K562 (cell line): Measurements from ENCODE around the gene PBRM1. TPM values are rescaled to one million over a fixed set of nuclear protein-coding genes. Genes with fewer than 3 reads are reported as not detected.

Experiments
- EGR1 ChIP-seq: fragments of 450-650 bp; conservative IDR thresholded peaks from 2 replicates; pipeline ENCODE4 v1.6.1; 2017; ENCODE audit warnings: mild to moderate bottlenecking
- EP400 ChIP-seq: fragments of 450-650 bp; IDR thresholded peaks from 2 replicates; pipeline ENCODE4 v1.6.1; 2017; ENCODE audit warnings: antibody characterized with exemption, mild to moderate bottlenecking, moderate library complexity
- GATAD2B ChIP-seq: fragments of 450-650 bp; IDR thresholded peaks from 2 replicates; pipeline ENCODE4 v1.6.1; 2017; ENCODE audit warnings: mild to moderate bottlenecking, borderline replicate concordance
- HDAC3 ChIP-seq: fragments of 450-650 bp; IDR thresholded peaks from 2 replicates; pipeline ENCODE4 v1.6.1; 2018; ENCODE audit warnings: borderline replicate concordance, mild to moderate bottlenecking, moderate library complexity; ENCODE audit not compliant: partially characterized antibody
- HNRNPK ChIP-seq: fragments of 200-400 bp; formaldehyde crosslinking; IDR thresholded peaks from one replicate; pipeline ENCODE4 v1.6.1; 2018; ENCODE audit warnings: mild to moderate bottlenecking, low read depth, low read length; ENCODE audit not compliant: poor library complexity, severe bottlenecking
- IRF2 ChIP-seq: sonication (generic); formaldehyde crosslinking; IDR thresholded peaks from 2 replicates; pipeline ENCODE4 v1.8.1; 2022; ENCODE audit warnings: mild to moderate bottlenecking, missing genetic modification reagents
- KDM5B ChIP-seq: fragments of 200-600 bp; sonication (generic); IDR thresholded peaks from 2 replicates; pipeline ENCODE4 v1.6.1; 2012; ENCODE audit warnings: low read depth, mild to moderate bottlenecking, moderate library complexity, low read length, control low read depth, inconsistent platforms; ENCODE audit not compliant: insufficient replicate concordance
- KLF1 ChIP-seq: fragments of 450-650 bp; IDR thresholded peaks from 2 replicates; pipeline ENCODE4 v1.6.1; 2016; ENCODE audit warnings: missing genetic modification characterization, missing compliant biosample characterization
- KLF16 ChIP-seq: IDR thresholded peaks from 2 replicates; pipeline ENCODE4 v1.6.1; 2016; ENCODE audit warnings: antibody characterized with exemption
- TCF7 ChIP-seq: sonication (generic); IDR thresholded peaks from 2 replicates; pipeline ENCODE4 v1.6.1; 2016; ENCODE audit warnings: antibody characterized with exemption, borderline replicate concordance
- XRCC4 ChIP-seq: IDR thresholded peaks from one replicate; pipeline ENCODE4 v1.6.1; 2011; ENCODE audit not compliant: insufficient read depth, insufficient read length; ENCODE audit errors: extremely low read depth
- ZNF133 ChIP-seq: fragments of 250-450 bp; sonication (Bioruptor Pico); IDR thresholded peaks from 2 replicates; pipeline ENCODE4 v1.4.0; 2020; ENCODE audit warnings: mild to moderate bottlenecking
- ZZZ3 ChIP-seq: fragments of 450-650 bp; IDR thresholded peaks from 2 replicates; pipeline ENCODE4 v1.6.1; 2016; ENCODE audit warnings: antibody characterized with exemption, mild to moderate bottlenecking, moderate library complexity
- polyA plus RNA-seq, 8 experiments: library from polyadenylated mRNA; depleted of rRNA in 4 of 8; stranded (reverse) in 5 of 8; unstranded in 3 of 8; fragments of >200 nt; fragmentation: Nextera tagmentation in 2 of 8; fragmentation: Illumina TruSeq in 1 of 8; extraction: Ambion mirVana in 2 of 8; extraction: Trizol in 1 of 8; gene quantifications; 2 replicates each; pipeline versions ENCODE4 v1.2.1 to v1.2.3, GENCODE V29; 2011 to 2014; ENCODE audit warnings: inconsistent platforms in 1 of 8, missing spikeins in 1 of 8
- total RNA-seq, 7 experiments: library from RNA; depleted of rRNA in 6 of 7; stranded (reverse); fragments of >200 nt in 6 of 7; fragmentation: Illumina TruSeq in 2 of 7; extraction: Trizol in 2 of 7; gene quantifications; 2 replicates each; pipeline versions ENCODE4 v1.2.1 to v1.2.3, GENCODE V29; 2011 to 2021; ENCODE audit warnings: low replicate concordance in 1 of 7
- TF ChIP-seq, protein P1 (sequence below): IDR thresholded peaks from 2 replicates; pipeline ENCODE4 v1.6.1; 2011; ENCODE audit not compliant: insufficient read length; ENCODE audit errors: extremely low read depth
- TF ChIP-seq, protein P2 (sequence below): fragments of 200-800 bp; sonication (Bioruptor generic); IDR thresholded peaks from 2 replicates; pipeline ENCODE4 v1.6.1; 2017; ENCODE audit warnings: missing genetic modification characterization, missing compliant biosample characterization
- TF ChIP-seq, protein P3 (sequence below), 2 experiments: fragments of 450-650 bp; IDR thresholded peaks; 2 replicates each; pipeline ENCODE4 v1.6.1; 2016; ENCODE audit warnings: mild to moderate bottlenecking in 2 of 2, borderline replicate concordance in 1 of 2, low read depth in 1 of 2, moderate library complexity in 1 of 2

Gene PBRM1
- total and polyA plus RNA-seq, 9 of the 15 experiments (the other 6 are each of a cell fraction or from before 2014, with no cell fraction given): 3.9 to 31.8 (median 19.0) TPM

DNA sequence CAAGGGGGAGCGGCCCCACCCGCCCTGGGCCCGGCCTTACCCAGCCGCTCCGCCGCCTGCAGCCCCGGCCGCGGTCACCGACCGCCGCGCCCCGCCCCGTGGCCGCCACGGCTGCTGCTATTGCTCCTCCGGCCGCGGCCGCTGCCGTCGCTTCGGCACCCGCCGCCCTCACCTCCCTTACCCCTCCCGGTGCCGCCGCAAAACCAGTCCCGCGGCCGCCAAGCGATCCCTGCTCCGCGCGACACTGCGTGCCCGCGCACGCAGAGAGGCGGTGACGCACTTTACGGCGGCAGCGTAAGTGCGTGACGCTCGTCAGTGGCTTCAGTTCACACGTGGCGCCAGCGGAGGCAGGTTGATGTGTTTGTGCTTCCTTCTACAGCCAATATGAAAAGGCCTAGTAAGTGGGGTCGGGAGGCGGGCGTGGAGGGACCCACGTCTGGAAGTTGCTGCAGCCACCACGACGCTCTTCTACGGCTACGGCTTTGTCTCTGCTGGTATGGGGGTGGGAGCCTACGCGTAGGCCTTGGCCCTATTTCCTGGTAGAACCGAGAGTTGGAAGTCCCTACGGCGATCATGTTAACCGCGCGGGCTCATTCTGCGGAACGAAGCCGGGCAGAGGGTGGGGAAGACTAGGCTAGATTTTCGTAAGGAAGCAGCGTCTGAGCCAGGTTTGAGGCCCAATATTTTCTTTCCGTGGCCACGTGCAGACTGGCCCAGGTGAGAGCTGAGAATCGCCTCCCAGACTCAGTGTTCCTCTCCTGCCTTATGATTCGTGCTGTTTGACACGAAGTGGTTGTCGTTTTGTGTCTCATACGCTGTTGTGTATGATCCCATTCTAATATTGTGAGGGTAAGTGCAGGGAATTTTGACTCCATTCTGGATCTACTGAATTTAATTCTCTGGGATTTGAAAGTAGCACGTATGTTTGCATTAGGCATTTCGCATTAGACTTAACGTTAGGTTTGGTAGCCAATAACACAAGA is at the start of gene PBRM1, which contains the start of gene GNL3 (continued):
- TF ChIP-seq, protein P1, sequence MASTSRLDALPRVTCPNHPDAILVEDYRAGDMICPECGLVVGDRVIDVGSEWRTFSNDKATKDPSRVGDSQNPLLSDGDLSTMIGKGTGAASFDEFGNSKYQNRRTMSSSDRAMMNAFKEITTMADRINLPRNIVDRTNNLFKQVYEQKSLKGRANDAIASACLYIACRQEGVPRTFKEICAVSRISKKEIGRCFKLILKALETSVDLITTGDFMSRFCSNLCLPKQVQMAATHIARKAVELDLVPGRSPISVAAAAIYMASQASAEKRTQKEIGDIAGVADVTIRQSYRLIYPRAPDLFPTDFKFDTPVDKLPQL: no peak
- TF ChIP-seq KDM5B: peak; percentile 76
- peak; percentile 76; the same call in 1 of the 2 replicates for TF ChIP-seq GATAD2B
- TF ChIP-seq HNRNPK: no peak
- no peak for TF ChIP-seq KLF1 (tag)
- TF ChIP-seq IRF2: no peak
- no peak for TF ChIP-seq XRCC4
- TF ChIP-seq, protein P2, sequence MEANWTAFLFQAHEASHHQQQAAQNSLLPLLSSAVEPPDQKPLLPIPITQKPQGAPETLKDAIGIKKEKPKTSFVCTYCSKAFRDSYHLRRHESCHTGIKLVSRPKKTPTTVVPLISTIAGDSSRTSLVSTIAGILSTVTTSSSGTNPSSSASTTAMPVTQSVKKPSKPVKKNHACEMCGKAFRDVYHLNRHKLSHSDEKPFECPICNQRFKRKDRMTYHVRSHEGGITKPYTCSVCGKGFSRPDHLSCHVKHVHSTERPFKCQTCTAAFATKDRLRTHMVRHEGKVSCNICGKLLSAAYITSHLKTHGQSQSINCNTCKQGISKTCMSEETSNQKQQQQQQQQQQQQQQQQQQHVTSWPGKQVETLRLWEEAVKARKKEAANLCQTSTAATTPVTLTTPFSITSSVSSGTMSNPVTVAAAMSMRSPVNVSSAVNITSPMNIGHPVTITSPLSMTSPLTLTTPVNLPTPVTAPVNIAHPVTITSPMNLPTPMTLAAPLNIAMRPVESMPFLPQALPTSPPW (CRISPR knock-in tag): peak; percentile 96
- TF ChIP-seq, protein P3, sequence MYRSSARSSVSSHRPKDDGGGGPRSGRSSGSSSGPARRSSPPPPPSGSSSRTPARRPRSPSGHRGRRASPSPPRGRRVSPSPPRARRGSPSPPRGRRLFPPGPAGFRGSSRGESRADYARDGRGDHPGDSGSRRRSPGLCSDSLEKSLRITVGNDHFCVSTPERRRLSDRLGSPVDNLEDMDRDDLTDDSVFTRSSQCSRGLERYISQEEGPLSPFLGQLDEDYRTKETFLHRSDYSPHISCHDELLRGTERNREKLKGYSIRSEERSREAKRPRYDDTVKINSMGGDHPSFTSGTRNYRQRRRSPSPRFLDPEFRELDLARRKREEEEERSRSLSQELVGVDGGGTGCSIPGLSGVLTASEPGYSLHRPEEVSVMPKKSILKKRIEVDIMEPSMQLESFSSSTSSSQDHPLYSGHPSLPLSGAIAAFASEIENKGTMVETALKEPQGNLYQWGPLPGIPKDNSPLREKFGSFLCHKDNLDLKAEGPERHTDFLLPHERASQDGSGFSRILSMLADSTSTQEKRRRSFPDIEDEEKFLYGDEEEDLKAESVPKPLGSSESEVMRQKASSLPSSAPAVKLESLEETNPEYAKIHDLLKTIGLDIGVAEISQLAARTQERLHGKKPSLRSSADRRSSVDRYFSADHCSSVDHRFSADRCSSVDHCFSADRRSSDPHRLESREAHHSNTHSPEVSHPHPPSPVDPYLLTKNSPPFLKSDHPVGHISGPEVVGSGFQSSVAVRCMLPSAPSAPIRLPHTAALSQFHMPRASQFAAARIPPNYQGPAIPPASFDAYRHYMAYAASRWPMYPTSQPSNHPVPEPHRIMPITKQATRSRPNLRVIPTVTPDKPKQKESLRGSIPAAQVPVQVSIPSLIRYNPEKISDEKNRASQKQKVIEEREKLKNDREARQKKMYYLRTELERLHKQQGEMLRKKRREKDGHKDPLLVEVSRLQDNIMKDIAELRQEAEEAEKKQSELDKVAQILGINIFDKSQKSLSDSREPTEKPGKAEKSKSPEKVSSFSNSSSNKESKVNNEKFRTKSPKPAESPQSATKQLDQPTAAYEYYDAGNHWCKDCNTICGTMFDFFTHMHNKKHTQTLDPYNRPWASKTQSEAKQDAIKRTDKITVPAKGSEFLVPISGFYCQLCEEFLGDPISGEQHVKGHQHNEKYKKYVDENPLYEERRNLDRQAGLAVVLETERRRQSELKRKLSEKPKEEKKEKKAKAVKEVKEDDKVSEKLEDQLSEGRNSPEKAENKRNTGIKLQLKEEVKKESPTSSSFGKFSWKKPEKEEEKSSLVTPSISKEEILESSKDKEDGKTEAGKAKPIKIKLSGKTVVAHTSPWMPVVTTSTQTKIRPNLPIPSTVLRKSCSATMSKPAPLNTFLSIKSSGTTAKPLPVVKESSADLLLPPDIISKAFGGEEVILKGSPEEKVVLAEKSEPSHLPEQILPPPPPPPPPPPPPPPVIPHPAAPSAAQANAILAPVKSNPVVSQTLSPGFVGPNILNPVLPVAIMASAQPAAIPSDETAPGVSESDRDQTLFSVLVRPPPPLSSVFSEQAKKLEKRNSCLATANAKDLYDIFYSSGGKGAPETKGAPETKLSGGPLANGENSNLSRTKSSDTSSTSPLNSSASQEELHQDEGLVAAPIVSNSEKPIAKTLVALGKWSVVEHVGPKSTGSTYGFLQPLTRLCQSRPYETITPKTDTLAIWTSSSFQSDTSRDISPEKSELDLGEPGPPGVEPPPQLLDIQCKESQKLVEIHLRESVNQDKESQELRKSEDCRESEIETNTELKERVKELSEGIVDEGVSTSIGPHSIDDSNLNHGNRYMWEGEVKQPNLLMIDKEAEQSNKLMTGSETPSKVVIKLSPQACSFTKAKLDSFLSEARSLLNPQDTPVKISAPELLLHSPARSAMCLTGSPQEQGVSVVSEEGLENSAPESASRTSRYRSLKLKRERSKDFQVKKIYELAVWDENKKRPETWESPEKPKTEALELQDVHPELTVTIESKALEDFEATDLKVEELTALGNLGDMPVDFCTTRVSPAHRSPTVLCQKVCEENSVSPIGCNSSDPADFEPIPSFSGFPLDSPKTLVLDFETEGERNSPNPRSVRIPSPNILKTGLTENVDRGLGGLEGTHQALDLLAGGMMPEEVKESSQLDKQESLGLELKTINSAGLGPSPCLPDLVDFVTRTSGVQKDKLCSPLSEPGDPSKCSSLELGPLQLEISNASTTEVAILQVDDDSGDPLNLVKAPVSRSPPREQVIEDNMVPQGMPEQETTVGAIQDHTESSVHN (IDR thresholded peaks at IDR 0.05; ENCODE audit: borderline replicate concordance in 1 of 2, low read depth in 1 of 2): no peak
- TF ChIP-seq HDAC3: no peak
- no peak for TF ChIP-seq TCF7
- peak; percentile 86 for TF ChIP-seq EGR1
- TF ChIP-seq EP400: peak; percentile 99
- TF ChIP-seq ZNF133 (CRISPR knock-in tag): no peak
- TF ChIP-seq KLF16: no peak
- no peak for TF ChIP-seq ZZZ3
